KMS-11 (cell line): ENCODE data around the gene GAL3ST3.

Experiments
- H2AFZ ChIP-seq: fragments of 200-600 bp; sonication (generic); 2 replicates; pipeline ENCODE4 v1.6.1; 2016; ENCODE audit warnings: antibody characterized with exemption, mixed run types, low read depth
- H3K27ac ChIP-seq: fragments of 200-600 bp; sonication (generic); 2 replicates; pipeline ENCODE4 v1.6.1; 2016; ENCODE audit warnings: mild to moderate bottlenecking, mixed run types
- H3K27me3 ChIP-seq: fragments of 200-600 bp; sonication (generic); 2 replicates; pipeline ENCODE4 v1.6.1; 2017; ENCODE audit warnings: mild to moderate bottlenecking, low read depth, mixed run types, moderate library complexity; ENCODE audit not compliant: insufficient read depth
- H3K36me3 ChIP-seq: fragments of 200-600 bp; sonication (generic); 2 replicates; pipeline ENCODE4 v1.6.1; 2017; ENCODE audit warnings: mild to moderate bottlenecking, mixed run types; ENCODE audit not compliant: insufficient read depth
- H3K4me1 ChIP-seq: fragments of 200-600 bp; sonication (generic); 2 replicates; pipeline ENCODE4 v1.6.1; 2016; ENCODE audit warnings: mild to moderate bottlenecking, low read depth, mixed run types; ENCODE audit not compliant: poor library complexity, severe bottlenecking
- H3K4me2 ChIP-seq: fragments of 200-600 bp; sonication (generic); 2 replicates; pipeline ENCODE4 v1.7.0; 2016; ENCODE audit warnings: mild to moderate bottlenecking, mixed run types
- H3K4me3 ChIP-seq: fragments of 200-600 bp; sonication (generic); IDR thresholded peaks from 2 replicates; pipeline ENCODE4 v1.6.1; 2017; ENCODE audit warnings: low read depth, low read length, mixed read lengths; ENCODE audit not compliant: insufficient read depth
- H3K79me2 ChIP-seq: fragments of 200-600 bp; sonication (generic); 2 replicates; pipeline ENCODE4 v1.6.1; 2016; ENCODE audit warnings: low read depth, mixed run types; ENCODE audit not compliant: insufficient read depth
- H3K9ac ChIP-seq: fragments of 200-600 bp; sonication (generic); 2 replicates; pipeline ENCODE4 v1.6.1; 2016; ENCODE audit warnings: mild to moderate bottlenecking, mixed run types
- H4K20me1 ChIP-seq: fragments of 200-600 bp; sonication (generic); 2 replicates; pipeline ENCODE4 v1.6.1; 2016; ENCODE audit warnings: mild to moderate bottlenecking, mixed run types; ENCODE audit not compliant: insufficient read depth
- TF ChIP-seq, protein P1 (sequence below): fragments of 200-600 bp; sonication (generic); conservative IDR thresholded peaks from 2 replicates; pipeline ENCODE4 v1.6.1; 2017; ENCODE audit warnings: low read depth, mild to moderate bottlenecking, antibody characterized with exemption, low read length, moderate library complexity, mixed read lengths

Gene GAL3ST3

DNA sequence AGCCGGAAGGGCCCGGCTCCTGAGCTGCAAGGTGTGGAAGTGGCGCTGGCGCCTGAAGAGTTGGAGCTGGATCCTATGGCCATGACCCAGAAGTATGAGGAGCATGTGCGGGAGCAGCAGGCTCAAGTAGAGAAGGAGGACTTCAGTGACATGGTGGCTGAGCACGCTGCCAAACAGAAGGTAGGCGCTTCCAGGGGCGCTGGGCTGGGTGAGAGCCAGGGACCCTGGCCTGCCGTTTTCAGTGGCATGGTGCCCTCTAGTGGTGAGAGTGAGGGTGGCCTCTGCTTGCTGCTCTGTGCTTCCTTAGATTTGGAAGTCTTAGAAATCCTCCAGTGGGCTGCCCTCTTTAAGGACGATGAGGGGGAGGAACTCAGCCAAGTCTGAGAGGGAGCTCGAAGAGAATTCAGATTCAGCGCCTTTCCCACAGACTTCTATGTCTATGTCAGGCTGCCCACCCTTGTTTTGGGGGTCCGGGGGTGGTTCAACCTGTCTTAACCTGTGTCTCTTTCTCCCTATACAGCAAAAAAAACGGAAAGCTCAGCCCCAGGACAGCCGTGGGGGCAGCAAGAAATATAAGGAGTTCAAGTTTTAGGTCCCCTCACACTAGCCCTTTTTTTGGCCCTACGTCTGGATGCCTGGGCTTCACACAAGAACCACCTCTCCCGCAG is 19.3 kb upstream of the GAL3ST3 start:
- peaks cover 22% of the 10 kb centered on the region; the same call in 1 of the 2 replicates for H3K36me3 ChIP-seq
- H2AFZ ChIP-seq: no peak overlapping the region
- TF ChIP-seq, protein P1, sequence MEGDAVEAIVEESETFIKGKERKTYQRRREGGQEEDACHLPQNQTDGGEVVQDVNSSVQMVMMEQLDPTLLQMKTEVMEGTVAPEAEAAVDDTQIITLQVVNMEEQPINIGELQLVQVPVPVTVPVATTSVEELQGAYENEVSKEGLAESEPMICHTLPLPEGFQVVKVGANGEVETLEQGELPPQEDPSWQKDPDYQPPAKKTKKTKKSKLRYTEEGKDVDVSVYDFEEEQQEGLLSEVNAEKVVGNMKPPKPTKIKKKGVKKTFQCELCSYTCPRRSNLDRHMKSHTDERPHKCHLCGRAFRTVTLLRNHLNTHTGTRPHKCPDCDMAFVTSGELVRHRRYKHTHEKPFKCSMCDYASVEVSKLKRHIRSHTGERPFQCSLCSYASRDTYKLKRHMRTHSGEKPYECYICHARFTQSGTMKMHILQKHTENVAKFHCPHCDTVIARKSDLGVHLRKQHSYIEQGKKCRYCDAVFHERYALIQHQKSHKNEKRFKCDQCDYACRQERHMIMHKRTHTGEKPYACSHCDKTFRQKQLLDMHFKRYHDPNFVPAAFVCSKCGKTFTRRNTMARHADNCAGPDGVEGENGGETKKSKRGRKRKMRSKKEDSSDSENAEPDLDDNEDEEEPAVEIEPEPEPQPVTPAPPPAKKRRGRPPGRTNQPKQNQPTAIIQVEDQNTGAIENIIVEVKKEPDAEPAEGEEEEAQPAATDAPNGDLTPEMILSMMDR: peak; percentile 90
- peaks cover 28% of the 10 kb centered on the region for H4K20me1 ChIP-seq
- peaks cover 81% of the 10 kb centered on the region for H3K4me1 ChIP-seq
- peak overlapping the region; percentile 55; the same call in 1 of the 2 replicates for H3K9ac ChIP-seq
- H3K4me2 ChIP-seq: peak overlapping the region; percentile 81
- H3K27ac ChIP-seq: peak overlapping the region; percentile 90
- H3K79me2 ChIP-seq: peaks cover 60% of the 10 kb centered on the region
- H3K27me3 ChIP-seq: 0 out of 2 replicates have a peak, but pooled peaks cover 5% of the 10 kb centered on the region
- no peak overlapping the region for H3K4me3 ChIP-seq

DNA sequence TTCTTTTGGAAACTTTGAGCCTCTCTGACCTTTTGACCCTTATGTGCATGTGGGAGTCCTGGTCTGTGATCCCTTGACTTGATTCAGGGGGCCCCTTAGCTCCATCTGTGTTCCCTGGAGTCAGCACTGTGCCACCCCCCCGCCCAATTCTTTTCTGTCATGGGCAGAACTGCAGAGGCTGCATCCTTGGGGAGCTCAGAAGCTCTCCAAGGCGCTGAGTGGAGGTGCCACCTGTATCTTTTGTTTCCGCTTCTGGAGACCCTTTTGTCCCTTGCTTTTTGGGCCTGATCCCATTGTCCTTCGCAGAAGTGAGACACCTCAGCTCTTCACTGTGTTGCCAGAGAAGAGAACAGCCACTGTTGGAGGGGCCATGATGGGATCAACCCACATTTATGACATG is 18.7 kb upstream of the GAL3ST3 start:
- H3K36me3 ChIP-seq: peaks cover 28% of the 10 kb centered on the region; the same call in 1 of the 2 replicates
- H3K79me2 ChIP-seq: peaks cover 60% of the 10 kb centered on the region

DNA sequence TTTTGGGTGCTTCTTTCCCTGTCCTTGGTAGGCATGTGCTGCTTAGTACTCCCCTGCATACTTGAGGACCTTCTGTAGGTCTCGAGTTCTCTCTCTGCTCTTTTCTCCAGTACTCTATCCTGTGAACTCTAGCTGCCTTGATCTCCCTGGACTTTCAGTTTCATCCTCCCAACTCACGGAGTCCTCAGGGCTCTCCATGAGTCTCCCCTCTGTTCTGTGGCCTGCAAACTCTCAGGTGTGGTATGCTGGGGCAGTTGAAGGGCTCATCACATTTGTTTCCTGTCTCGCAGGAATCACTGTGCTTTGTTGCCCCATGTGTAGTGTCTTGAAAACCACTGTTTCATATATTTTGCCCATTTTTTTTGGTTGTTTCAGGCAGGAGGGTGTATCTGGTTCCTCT is 17.8 kb upstream of the GAL3ST3 start:
- TF ChIP-seq, protein P1: no peak
- Histone ChIP-seq H3K4me1 (peaks cover 87% of the 10 kb centered on the region), H3K27ac (peak overlapping the region; percentile 90; the same call in 1 of the 2 replicates), H3K4me2 (peak overlapping the region; percentile 81; the same call in 1 of the 2 replicates), H2AFZ (no peak overlapping the region), H3K9ac (no peak overlapping the region), H3K27me3 (0 out of 2 replicates have a peak, but pooled peaks cover 5% of the 10 kb centered on the region), H3K79me2 (peaks cover 58% of the 10 kb centered on the region), H3K4me3 (no peak overlapping the region), H3K36me3 (peaks cover 36% of the 10 kb centered on the region), H4K20me1 (peaks cover 28% of the 10 kb centered on the region)

More for the DNA sequence above, 18.7 kb upstream of the GAL3ST3 start:
- TF ChIP-seq, protein P1: no peak
- Histone ChIP-seq H3K4me2 (peak overlapping the region; percentile 81; the same call in 1 of the 2 replicates), H3K4me3 (no peak overlapping the region), H3K9ac (no peak overlapping the region), H3K4me1 (peaks cover 87% of the 10 kb centered on the region), H3K27ac (peak overlapping the region; percentile 90), H2AFZ (no peak overlapping the region), H4K20me1 (peaks cover 28% of the 10 kb centered on the region), H3K27me3 (0 out of 2 replicates have a peak, but pooled peaks cover 5% of the 10 kb centered on the region)

DNA sequence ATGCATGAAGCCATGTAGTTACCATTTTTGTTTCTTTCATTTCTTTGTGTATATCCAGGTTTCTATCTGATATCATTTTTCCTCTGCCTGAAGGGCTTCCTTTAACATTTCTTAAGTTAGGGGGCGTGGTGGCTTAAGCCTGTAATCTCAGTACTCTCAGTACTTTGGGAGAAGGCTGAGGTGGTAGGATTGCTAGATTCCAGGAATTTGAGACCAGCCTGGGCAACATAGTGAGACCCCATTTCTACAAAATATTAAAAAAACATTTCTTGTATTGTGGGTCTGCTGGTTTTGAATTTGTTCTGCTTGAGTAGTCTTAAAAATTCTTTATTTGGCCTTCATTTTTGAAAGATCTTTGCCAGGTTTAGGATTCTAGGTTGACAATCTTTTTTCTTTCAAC is 15.6 kb upstream of the GAL3ST3 start:
- Histone ChIP-seq H3K79me2 (peaks cover 68% of the 10 kb centered on the region), H3K4me2 (peak overlapping the region; percentile 47; the same call in 1 of the 2 replicates), H2AFZ (no peak overlapping the region), H3K4me1 (peaks cover 100% of the 10 kb centered on the region), H3K4me3 (no peak overlapping the region), H3K27me3 (0 out of 2 replicates have a peak, but pooled peaks cover 5% of the 10 kb centered on the region), H3K36me3 (peaks cover 43% of the 10 kb centered on the region), H4K20me1 (peaks cover 28% of the 10 kb centered on the region), H3K27ac (no peak overlapping the region), H3K9ac (no peak overlapping the region)
- TF ChIP-seq, protein P1: no peak
